Lung (tissue), 12 donors: Measurements from ENCODE around the gene SDHAF3. TPM values are rescaled to one million over a fixed set of nuclear protein-coding genes. Genes with fewer than 3 reads are reported as not detected.

Experiments used
- ATAC-seq: fragments of 200-7000 bp; cut with Tn5 transposase; one replicate; pipeline ENCODE4 v1.9.1; 2020; ENCODE audit warnings: moderate number of reproducible peaks; ENCODE audit not compliant: insufficient read depth, low FRiP score
- DNase-seq, 3 donors: peaks; one replicate each; pipeline ENCODE4 v3.0.0-alpha.2; 2013 to 2017
- H3K27ac ChIP-seq, 2 donors: one replicate each; pipeline ENCODE4 v1.5.1; 2013; ENCODE audit warnings: mild to moderate bottlenecking in 2 of 2, moderate library complexity in 2 of 2, control low read depth in 1 of 2, inconsistent platforms in 1 of 2, low read depth in 1 of 2, low read length in 1 of 2
- H3K27me3 ChIP-seq, 3 donors: one replicate each; pipeline ENCODE4 v1.5.1; 2013; ENCODE audit warnings: low read length in 2 of 3; ENCODE audit not compliant: control insufficient read depth in 3 of 3, insufficient read depth in 3 of 3
- H3K36me3 ChIP-seq, 4 donors: one replicate each; pipeline ENCODE4 v1.5.1; 2013; ENCODE audit warnings: low read length in 4 of 4, mild to moderate bottlenecking in 1 of 4, moderate library complexity in 1 of 4; ENCODE audit not compliant: control insufficient read depth in 4 of 4, insufficient read depth in 4 of 4
- H3K4me1 ChIP-seq, 5 donors: one replicate each; pipeline ENCODE4 v1.5.1; 2013; ENCODE audit warnings: low read length in 5 of 5, mild to moderate bottlenecking in 2 of 5, moderate library complexity in 1 of 5; ENCODE audit not compliant: control insufficient read depth in 5 of 5, insufficient read depth in 5 of 5
- H3K4me3 ChIP-seq: one replicate; pipeline ENCODE4 v1.5.1; 2013; ENCODE audit warnings: mild to moderate bottlenecking, control low read depth, moderate library complexity
- H3K9ac ChIP-seq, 2 donors: one replicate each; pipeline ENCODE4 v1.5.1; 2013; ENCODE audit warnings: low read length in 2 of 2, control low read depth in 1 of 2; ENCODE audit not compliant: insufficient read depth in 1 of 2
- H3K9me3 ChIP-seq, 4 donors: one replicate each; pipeline ENCODE4 v1.5.1; 2013; ENCODE audit warnings: low read length in 3 of 4, mild to moderate bottlenecking in 1 of 4, moderate library complexity in 1 of 4; ENCODE audit not compliant: control insufficient read depth in 4 of 4, insufficient read depth in 3 of 4
- WGBS, 2 donors: extraction: QIAGEN DNeasy Blood & Tissue Kit; methylation state at CpG; one replicate each; pipeline ENCODE4 v1.1.7; 2013; 5-methylcytosine and 5-hydroxymethylcytosine counted together
- polyA plus RNA-seq, 2 donors: library from polyadenylated mRNA; stranded (reverse); fragments of 200-250 nt; gene quantifications; one replicate each; pipeline ENCODE4 v1.2.1, GENCODE V29; 2013
- total RNA-seq, 2 donors: library from RNA; depleted of rRNA in 1 of 2; stranded (reverse); fragments of >200 nt in 1 of 2; gene quantifications; one replicate each; pipeline ENCODE4 v1.2.1, GENCODE V29; 2014 to 2021
- TF ChIP-seq, protein P1 (sequence below): IDR thresholded peaks from 2 replicates; pipeline ENCODE4 v1.5.1; 2012; ENCODE audit warnings: mild to moderate bottlenecking; ENCODE audit errors: control extremely low read depth, extremely low read depth
- donor health status: control.
- donor health status: control.
- donor health status: Bipolar disorder and iron deficiency.
- donor health status: healthy.
- donor health status: DM: yes; HTN: yes; CAD: no.

SDHAF3 gene
- total and polyA plus RNA-seq, 4 donors = 6.3 to 15.8 (median 12.8) TPM

DNA sequence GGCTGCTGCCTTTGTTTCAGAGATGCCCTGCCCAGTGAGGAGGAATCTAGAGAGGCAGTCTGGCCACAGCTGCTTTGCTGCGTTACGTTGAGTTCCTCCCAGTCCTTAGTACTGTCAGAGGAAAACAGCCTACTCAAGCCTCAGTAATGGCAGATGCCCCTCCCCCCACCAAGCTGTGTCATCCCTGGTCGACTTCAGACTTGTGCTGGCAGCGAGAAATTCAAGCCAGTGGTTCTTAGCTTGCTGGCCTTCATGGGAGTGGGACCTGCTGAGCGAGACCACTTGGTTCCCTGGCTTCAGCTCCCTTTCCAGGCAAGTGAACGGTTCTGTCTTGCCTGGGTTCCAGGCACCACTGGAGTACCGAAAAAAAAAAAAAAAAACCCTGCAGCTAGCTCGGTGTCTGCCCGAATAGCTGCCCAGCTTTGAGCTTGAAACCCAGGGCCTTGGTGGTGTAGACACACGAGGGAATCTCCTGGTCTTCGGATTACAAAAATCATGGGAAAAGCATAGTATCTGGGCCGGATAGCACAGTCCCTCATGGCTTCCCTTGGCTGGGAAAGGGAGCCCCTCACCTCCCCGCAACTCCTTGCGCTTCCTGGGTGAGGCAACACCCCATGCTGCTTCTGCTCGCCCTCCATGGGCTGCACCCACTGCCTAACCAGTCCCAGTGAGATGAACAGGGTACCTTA lies 9.1 kb downstream of the SDHAF3 start:
- WGBS, 2 donors = 90 to 92% methylated on average over 15 of the region's 15 CpGs
- DNase-seq = no peak
- H3K9ac ChIP-seq = no peak overlapping the region
- H3K27ac ChIP-seq = no peak overlapping the region
- no peaks in the 10 kb centered on the region for H3K27me3 ChIP-seq
- H3K9me3 ChIP-seq = no peaks in the 10 kb centered on the region
- H3K4me3 ChIP-seq = no peak overlapping the region
- H3K36me3 ChIP-seq = no peaks in the 10 kb centered on the region
- TF ChIP-seq, protein P1, sequence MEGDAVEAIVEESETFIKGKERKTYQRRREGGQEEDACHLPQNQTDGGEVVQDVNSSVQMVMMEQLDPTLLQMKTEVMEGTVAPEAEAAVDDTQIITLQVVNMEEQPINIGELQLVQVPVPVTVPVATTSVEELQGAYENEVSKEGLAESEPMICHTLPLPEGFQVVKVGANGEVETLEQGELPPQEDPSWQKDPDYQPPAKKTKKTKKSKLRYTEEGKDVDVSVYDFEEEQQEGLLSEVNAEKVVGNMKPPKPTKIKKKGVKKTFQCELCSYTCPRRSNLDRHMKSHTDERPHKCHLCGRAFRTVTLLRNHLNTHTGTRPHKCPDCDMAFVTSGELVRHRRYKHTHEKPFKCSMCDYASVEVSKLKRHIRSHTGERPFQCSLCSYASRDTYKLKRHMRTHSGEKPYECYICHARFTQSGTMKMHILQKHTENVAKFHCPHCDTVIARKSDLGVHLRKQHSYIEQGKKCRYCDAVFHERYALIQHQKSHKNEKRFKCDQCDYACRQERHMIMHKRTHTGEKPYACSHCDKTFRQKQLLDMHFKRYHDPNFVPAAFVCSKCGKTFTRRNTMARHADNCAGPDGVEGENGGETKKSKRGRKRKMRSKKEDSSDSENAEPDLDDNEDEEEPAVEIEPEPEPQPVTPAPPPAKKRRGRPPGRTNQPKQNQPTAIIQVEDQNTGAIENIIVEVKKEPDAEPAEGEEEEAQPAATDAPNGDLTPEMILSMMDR = no peak
- no peaks in the 10 kb centered on the region for H3K4me1 ChIP-seq
- ATAC-seq = no peak

DNA sequence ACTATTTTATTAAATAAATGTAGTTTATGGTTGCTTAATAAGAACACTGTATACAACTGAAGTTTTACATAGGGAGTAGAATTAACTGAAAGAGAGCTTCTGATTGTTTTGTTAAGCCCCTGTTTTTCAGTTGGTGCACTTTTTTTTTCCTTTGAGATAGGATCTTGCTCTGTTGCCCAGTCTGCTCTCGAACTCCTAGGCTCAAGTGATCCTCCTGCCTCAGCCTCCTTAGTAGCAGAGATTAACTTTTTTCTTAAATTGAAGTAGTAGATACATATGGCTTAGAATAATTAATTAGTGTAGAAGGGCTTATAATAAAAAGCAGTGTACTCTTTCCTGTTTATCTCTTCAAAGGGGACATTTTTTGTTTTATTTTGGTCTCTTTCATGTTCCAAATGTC lies 11.2 kb downstream of the SDHAF3 start:
- WGBS, 2 donors = 94 to 98% methylated on average over 1 of the region's 1 CpG
- no peaks in the 10 kb centered on the region for H3K9me3 ChIP-seq
- no peaks in the 10 kb centered on the region for H3K36me3 ChIP-seq
- H3K27me3 ChIP-seq = no peaks in the 10 kb centered on the region
- H3K4me3 ChIP-seq = no peak overlapping the region
- H3K4me1 ChIP-seq = no peaks in the 10 kb centered on the region
- TF ChIP-seq, protein P1 = no peak
- no peak for ATAC-seq
- no peak overlapping the region for H3K27ac ChIP-seq
- no peak overlapping the region for H3K9ac ChIP-seq
- no peak for DNase-seq

DNA sequence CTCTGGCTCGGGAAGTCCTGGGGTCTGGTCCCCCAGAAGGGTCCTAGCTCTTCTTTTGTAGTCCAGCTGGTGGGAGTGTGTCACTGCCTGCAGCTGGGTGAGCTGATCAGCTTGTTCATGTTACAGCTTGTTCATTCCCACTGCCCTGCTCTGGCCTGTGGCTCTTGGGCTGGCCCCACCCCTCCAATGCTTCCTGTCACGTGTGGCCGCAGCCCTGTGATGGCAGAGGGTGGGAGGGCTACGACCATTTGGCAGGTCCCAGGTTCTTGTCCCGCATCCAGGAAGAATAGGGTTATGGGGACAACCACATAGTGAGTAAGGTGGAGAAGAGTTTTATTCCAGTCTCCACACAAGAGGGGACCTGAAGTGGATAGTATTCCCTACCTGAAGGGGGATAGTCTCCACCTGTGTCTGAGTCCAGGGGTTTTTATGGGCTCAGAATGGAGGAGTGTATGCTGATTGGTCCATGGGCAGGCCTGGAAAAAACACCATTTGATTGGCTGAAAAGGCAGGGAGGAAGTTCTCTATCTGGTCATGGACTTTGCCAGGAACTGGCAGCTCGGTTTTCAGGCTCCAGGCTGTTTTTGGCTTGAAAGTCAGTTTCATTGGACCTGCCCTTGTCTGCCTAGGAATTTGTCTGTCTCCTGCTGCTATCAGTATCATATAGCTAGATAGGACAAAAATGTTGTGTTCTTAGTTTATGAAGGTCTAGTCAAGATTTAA lies 13.1 kb downstream of the SDHAF3 start:
- Histone ChIP-seq H3K9ac (no peak overlapping the region), H3K36me3 (no peaks in the 10 kb centered on the region), H3K4me1 (no peaks in the 10 kb centered on the region), H3K27ac (no peak overlapping the region), H3K4me3 (no peak overlapping the region), H3K9me3 (no peaks in the 10 kb centered on the region), H3K27me3 (no peaks in the 10 kb centered on the region)
- no peak for DNase-seq
- TF ChIP-seq, protein P1 = no peak
- ATAC-seq = no peak
- 79 to 87% methylated on average over 6 of the region's 6 CpGs for WGBS, 2 donors
